GM18498 (cell line): Measurements from ENCODE around the gene MAD1L1.
"Not testable (repeated sequence)": the region's sequence is repeated elsewhere in the genome, so short reads cannot be mapped to it uniquely, and the experiment has no call there.

Experiments
- ATAC-seq: cut with Tn5 transposase; IDR thresholded peaks from one replicate; pipeline ENCODE4 v1.9.1; 2021; ENCODE audit warnings: mild to moderate bottlenecking, moderate library complexity; ENCODE audit not compliant: unreplicated experiment

MAD1L1 gene

GRCh38 chr7:2071133-2071832 lies 161.5 kb downstream of the MAD1L1 start:
- ATAC-seq = no peak

- no peak for ATAC-seq
These were observed 162.5 kb downstream of the MAD1L1 start for GRCh38 chr7:2070151-2070763.

GRCh38 chr7:2069472-2069860 lies 163.3 kb downstream of the MAD1L1 start:
- no peak for ATAC-seq

- no peak for ATAC-seq
These were observed 163.9 kb downstream of the MAD1L1 start for GRCh38 chr7:2068693-2069471.

GRCh38 chr7:2066251-2066919 lies 166.4 kb downstream of the MAD1L1 start:
- no peak for ATAC-seq

- ATAC-seq = no peak
These were observed 167.2 kb downstream of the MAD1L1 start for GRCh38 chr7:2065528-2065927.

- no peak for ATAC-seq
These were observed 169.0 kb downstream of the MAD1L1 start for GRCh38 chr7:2063563-2064260.

- no peak for ATAC-seq
These were observed 170.1 kb downstream of the MAD1L1 start for GRCh38 chr7:2062648-2063047.

- ATAC-seq = no peak
These were observed 172.0 kb downstream of the MAD1L1 start for GRCh38 chr7:2060701-2061100.

GRCh38 chr7:2059964-2060700 lies 172.6 kb downstream of the MAD1L1 start:
- no peak for ATAC-seq

- not testable (repeated sequence) for ATAC-seq
These were observed 174.5 kb downstream of the MAD1L1 start for GRCh38 chr7:2058246-2058645.

- no peak for ATAC-seq
These were observed 176.8 kb downstream of the MAD1L1 start for GRCh38 chr7:2055956-2056355.

GRCh38 chr7:2054927-2055326 lies 177.8 kb downstream of the MAD1L1 start:
- ATAC-seq = no peak

GRCh38 chr7:2053395-2053794 lies 179.3 kb downstream of the MAD1L1 start:
- no peak for ATAC-seq

GRCh38 chr7:2052657-2053048 lies 180.1 kb downstream of the MAD1L1 start:
- no peak for ATAC-seq

- no peak for ATAC-seq
These were observed 180.8 kb downstream of the MAD1L1 start for GRCh38 chr7:2051707-2052656.

GRCh38 chr7:2050511-2050866 lies 182.3 kb downstream of the MAD1L1 start:
- no peak for ATAC-seq

- ATAC-seq = no peak
These were observed 182.8 kb downstream of the MAD1L1 start for GRCh38 chr7:2049782-2050510.
